A549 (cell line): ENCODE data around the gene MAPK12. TPM values are rescaled to one million over a fixed set of nuclear protein-coding genes. Genes with fewer than 3 reads are reported as not detected.

Experiments used
- ATAC-seq, 2 experiments: fragments of 200-7000 bp in 1 of 2; fragments of >200 bp in 1 of 2; cut with Nextera tagmentation in 1 of 2; cut with Tn5 transposase in 1 of 2; 3 replicates each; pipeline versions ENCODE4 v1.8.0 to v1.9.1; 2018 to 2020; ENCODE audit warnings: mild to moderate bottlenecking in 1 of 2, moderate library complexity in 1 of 2
- CTCF ChIA-PET: fragments of 300-600 bp; sonication (Branson Sonifier 250); formaldehyde crosslinking; extraction: SDS; loops from one replicate; lab custom pipeline; 2021; ENCODE audit warnings: antibody characterized with exemption, inconsistent platforms; lab: Yijun Ruan, JAX
- POLR2A ChIA-PET: fragments of 350-600 bp; formaldehyde crosslinking; extraction: SDS; loops from one replicate; lab custom pipeline; 2021; ENCODE audit warnings: antibody characterized with exemption, inconsistent platforms; lab: Yijun Ruan, JAX
- DNase-seq, 2 experiments: peaks; one replicate each; pipeline versions ENCODE4 v3.0.0 to v3.0.0-alpha.2; 2011 to 2016; ENCODE audit warnings: low read depth in 1 of 2, low spot score in 1 of 2
- FAIRE-seq: peaks from 2 replicates; lab custom pipeline; 2011; peaks lifted over from hg19 to GRCh38; lab: Jason Lieb, UNC
- H3K27ac ChIP-seq, 2 experiments: fragments of >200 bp; sonication (Bioruptor Twin); formaldehyde crosslinking; 3 replicates each; pipeline ENCODE4 v1.5.1; 2016 to 2017
- H3K4me1 ChIP-seq: fragments of >200 bp; sonication (Bioruptor Twin); formaldehyde crosslinking; 3 replicates; pipeline ENCODE4 v1.6.1; 2016
- H3K4me2 ChIP-seq: fragments of >200 bp; sonication (Bioruptor Twin); formaldehyde crosslinking; 3 replicates; pipeline ENCODE4 v1.6.1; 2016
- H3K4me3 ChIP-seq: fragments of >200 bp; sonication (Bioruptor Twin); formaldehyde crosslinking; 3 replicates; pipeline ENCODE4 v1.5.1; 2016
- H3K9me3 ChIP-seq: fragments of >200 bp; sonication (Bioruptor Twin); formaldehyde crosslinking; 3 replicates; pipeline ENCODE4 v1.6.1; 2016
- EP300 ChIP-seq, 2 experiments: fragments of >200 bp; sonication (Bioruptor Twin); formaldehyde crosslinking; IDR thresholded peaks; 2 replicates in 1 of 2; 3 replicates in 1 of 2; pipeline ENCODE4 v1.6.1; 2016 to 2017
- HES2 ChIP-seq: fragments of >200 bp; sonication (Bioruptor Twin); formaldehyde crosslinking; IDR thresholded peaks from 2 replicates; pipeline ENCODE4 v1.6.1; 2016
- HOXA7 ChIP-seq: fragments of 250-450 bp; sonication (Bioruptor Pico); IDR thresholded peaks from 2 replicates; pipeline ENCODE4 v1.5.0; 2020; ENCODE audit warnings: mild to moderate bottlenecking, moderate library complexity
- JUN ChIP-seq, 2 experiments: fragments of >200 bp; sonication (Bioruptor Twin); formaldehyde crosslinking; IDR thresholded peaks; 2 replicates in 1 of 2; 3 replicates in 1 of 2; pipeline ENCODE4 v1.6.1; 2016 to 2017
- JUNB ChIP-seq: fragments of >200 bp; sonication (Bioruptor Twin); formaldehyde crosslinking; IDR thresholded peaks from 2 replicates; pipeline ENCODE4 v1.6.1; 2016
- MAZ ChIP-seq: fragments of 150-350 bp; IDR thresholded peaks from 2 replicates; pipeline ENCODE4 v1.6.1; 2014; ENCODE audit warnings: antibody characterized with exemption, low read depth, low read length, borderline replicate concordance
- NR3C1 ChIP-seq: fragments of >200 bp; sonication (Bioruptor Twin); formaldehyde crosslinking; IDR thresholded peaks from 3 replicates; pipeline ENCODE4 v1.6.1; 2017
- RAD21 ChIP-seq, 2 experiments: fragments of >200 bp in 1 of 2; sonication (Bioruptor Twin) in 1 of 2; formaldehyde crosslinking in 1 of 2; IDR thresholded peaks in 1 of 2; conservative IDR thresholded peaks in 1 of 2; 2 replicates in 1 of 2; 3 replicates in 1 of 2; pipeline ENCODE4 v1.6.1; 2012 to 2018; ENCODE audit warnings: inconsistent platforms in 1 of 2
- RCOR1 ChIP-seq: fragments of 150-350 bp; IDR thresholded peaks from 2 replicates; pipeline ENCODE4 v1.6.1; 2014; ENCODE audit warnings: antibody characterized with exemption, low read length, low read depth
- REST ChIP-seq: fragments of 200-600 bp; sonication (generic); IDR thresholded peaks from 2 replicates; pipeline ENCODE4 v1.6.1; 2016; ENCODE audit warnings: antibody characterized with exemption, mild to moderate bottlenecking, moderate library complexity
- SMC3 ChIP-seq: fragments of >200 bp; sonication (Bioruptor Twin); formaldehyde crosslinking; IDR thresholded peaks from 3 replicates; pipeline ENCODE4 v1.6.1; 2018; ENCODE audit warnings: inconsistent platforms
- TFCP2L1 ChIP-seq: fragments of 250-450 bp; sonication (Bioruptor Pico); IDR thresholded peaks from 2 replicates; pipeline ENCODE4 v1.5.0; 2021; ENCODE audit warnings: mild to moderate bottlenecking
- TP53 ChIP-seq: fragments of 250-450 bp; sonication (Bioruptor Pico); IDR thresholded peaks from 2 replicates; pipeline ENCODE4 v1.5.0; 2021; ENCODE audit warnings: mild to moderate bottlenecking, moderate library complexity
- ZFP36 ChIP-seq: fragments of 450-650 bp; IDR thresholded peaks from 2 replicates; pipeline ENCODE4 v1.6.1; 2014; ENCODE audit warnings: borderline replicate concordance; ENCODE audit not compliant: partially characterized antibody
- ZNF302 ChIP-seq: fragments of 250-450 bp; sonication (Bioruptor Pico); IDR thresholded peaks from 2 replicates; pipeline ENCODE4 v1.9.0; 2021; ENCODE audit warnings: inconsistent platforms, mild to moderate bottlenecking, moderate library complexity
- ZSCAN20 ChIP-seq: fragments of 250-450 bp; sonication (Bioruptor Pico); IDR thresholded peaks from 2 replicates; pipeline ENCODE4 v1.8.0; 2022; ENCODE audit warnings: mild to moderate bottlenecking, moderate library complexity
- WGBS: methylation state at CpG from one replicate; pipeline ENCODE4 v1.1.6; 2017; ENCODE audit errors: missing lambda C conversion rate; 5-methylcytosine and 5-hydroxymethylcytosine counted together
- polyA plus RNA-seq, 4 experiments: library from polyadenylated mRNA; depleted of rRNA in 3 of 4; stranded (reverse); fragments of >200 nt; fragmentation: RNase III in 1 of 4; extraction: RNeasy Plus Mini Kit Qiagen cat#74134 plus additional on column Dnase treatment in 1 of 4; gene quantifications; 2 replicates in 3 of 4; 3 replicates in 1 of 4; pipeline ENCODE4 v1.2.3, GENCODE V29; 2011 to 2017
- TF ChIP-seq, protein P1 (sequence below): fragments of >200 bp; sonication (Bioruptor Twin); formaldehyde crosslinking; IDR thresholded peaks from 3 replicates; pipeline ENCODE4 v1.5.1; 2016
- TF ChIP-seq, protein P2 (sequence below): fragments of 150-350 bp; IDR thresholded peaks from 2 replicates; pipeline ENCODE4 v1.6.1; 2014; ENCODE audit warnings: low read depth, mild to moderate bottlenecking, low read length
- TF ChIP-seq, protein P3 (sequence below): IDR thresholded peaks from 2 replicates; pipeline ENCODE4 v1.6.1; 2012
- TF ChIP-seq, protein P4 (sequence below): IDR thresholded peaks from 2 replicates; pipeline ENCODE4 v1.6.1; 2012

Gene MAPK12
- polyA plus RNA-seq, 2 of the 4 experiments (the other 2 are of a cell fraction) = 12.5 to 25.8 TPM

DNA sequence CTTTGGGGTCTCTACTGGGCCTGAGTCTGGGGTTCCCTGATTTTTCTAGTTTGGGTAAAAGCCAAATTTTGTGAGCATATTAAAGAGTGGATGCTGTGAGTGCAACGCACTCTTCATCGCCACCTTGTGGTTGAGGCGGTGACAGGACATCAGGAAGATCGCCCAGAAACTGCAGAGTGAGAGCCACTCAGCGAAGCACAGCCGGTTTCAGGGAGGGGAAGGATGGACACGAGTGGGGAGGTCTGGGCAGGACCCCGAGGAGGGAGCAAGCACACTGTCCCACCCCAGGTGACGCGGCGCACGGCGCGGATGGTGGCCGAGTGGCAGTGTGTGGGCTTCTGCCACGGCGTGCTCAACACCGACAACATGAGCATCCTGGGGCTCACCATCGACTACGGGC lies 51.6 kb downstream of the MAPK12 start:
- Histone ChIP-seq H3K4me1 (no peaks in the 10 kb centered on the region), H3K4me3 (no peak overlapping the region), H3K27ac (no peak overlapping the region), H3K9me3 (no peaks in the 10 kb centered on the region), H3K4me2 (no peak overlapping the region)
- DNase-seq (peak; percentile 52 to 58), ATAC-seq (peak; percentile 77 to 78), FAIRE-seq (no peak)
- POLR2A ChIA-PET = no interaction called here
- CTCF ChIA-PET = interaction anchor here (1.0 to 3.2 kb wide), 3 partner anchors 11 to 61 kb away, joined by 3 to 18 read pairs (median 3); no protein-coding TSS in a partner anchor
- no peak for TF ChIP-seq NR3C1
- TF ChIP-seq RAD21 (conservative IDR thresholded peaks at IDR 0.05 in 1 of 2, IDR thresholded peaks at IDR 0.05 in 1 of 2) = peak; percentile 54 to 56
- TF ChIP-seq SMC3 = peak; percentile 63; the same call in 2 of the 3 replicates
- TF ChIP-seq, protein P1, sequence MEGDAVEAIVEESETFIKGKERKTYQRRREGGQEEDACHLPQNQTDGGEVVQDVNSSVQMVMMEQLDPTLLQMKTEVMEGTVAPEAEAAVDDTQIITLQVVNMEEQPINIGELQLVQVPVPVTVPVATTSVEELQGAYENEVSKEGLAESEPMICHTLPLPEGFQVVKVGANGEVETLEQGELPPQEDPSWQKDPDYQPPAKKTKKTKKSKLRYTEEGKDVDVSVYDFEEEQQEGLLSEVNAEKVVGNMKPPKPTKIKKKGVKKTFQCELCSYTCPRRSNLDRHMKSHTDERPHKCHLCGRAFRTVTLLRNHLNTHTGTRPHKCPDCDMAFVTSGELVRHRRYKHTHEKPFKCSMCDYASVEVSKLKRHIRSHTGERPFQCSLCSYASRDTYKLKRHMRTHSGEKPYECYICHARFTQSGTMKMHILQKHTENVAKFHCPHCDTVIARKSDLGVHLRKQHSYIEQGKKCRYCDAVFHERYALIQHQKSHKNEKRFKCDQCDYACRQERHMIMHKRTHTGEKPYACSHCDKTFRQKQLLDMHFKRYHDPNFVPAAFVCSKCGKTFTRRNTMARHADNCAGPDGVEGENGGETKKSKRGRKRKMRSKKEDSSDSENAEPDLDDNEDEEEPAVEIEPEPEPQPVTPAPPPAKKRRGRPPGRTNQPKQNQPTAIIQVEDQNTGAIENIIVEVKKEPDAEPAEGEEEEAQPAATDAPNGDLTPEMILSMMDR = peak; percentile 66
- no peak for TF ChIP-seq JUNB
- TF ChIP-seq, protein P2, sequence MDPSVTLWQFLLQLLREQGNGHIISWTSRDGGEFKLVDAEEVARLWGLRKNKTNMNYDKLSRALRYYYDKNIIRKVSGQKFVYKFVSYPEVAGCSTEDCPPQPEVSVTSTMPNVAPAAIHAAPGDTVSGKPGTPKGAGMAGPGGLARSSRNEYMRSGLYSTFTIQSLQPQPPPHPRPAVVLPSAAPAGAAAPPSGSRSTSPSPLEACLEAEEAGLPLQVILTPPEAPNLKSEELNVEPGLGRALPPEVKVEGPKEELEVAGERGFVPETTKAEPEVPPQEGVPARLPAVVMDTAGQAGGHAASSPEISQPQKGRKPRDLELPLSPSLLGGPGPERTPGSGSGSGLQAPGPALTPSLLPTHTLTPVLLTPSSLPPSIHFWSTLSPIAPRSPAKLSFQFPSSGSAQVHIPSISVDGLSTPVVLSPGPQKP = no peak
- no peak for TF ChIP-seq RCOR1
- TF ChIP-seq, all 56 proteins: peak for 3
- 58% methylated on average over 20 of the region's 20 CpGs for WGBS

DNA sequence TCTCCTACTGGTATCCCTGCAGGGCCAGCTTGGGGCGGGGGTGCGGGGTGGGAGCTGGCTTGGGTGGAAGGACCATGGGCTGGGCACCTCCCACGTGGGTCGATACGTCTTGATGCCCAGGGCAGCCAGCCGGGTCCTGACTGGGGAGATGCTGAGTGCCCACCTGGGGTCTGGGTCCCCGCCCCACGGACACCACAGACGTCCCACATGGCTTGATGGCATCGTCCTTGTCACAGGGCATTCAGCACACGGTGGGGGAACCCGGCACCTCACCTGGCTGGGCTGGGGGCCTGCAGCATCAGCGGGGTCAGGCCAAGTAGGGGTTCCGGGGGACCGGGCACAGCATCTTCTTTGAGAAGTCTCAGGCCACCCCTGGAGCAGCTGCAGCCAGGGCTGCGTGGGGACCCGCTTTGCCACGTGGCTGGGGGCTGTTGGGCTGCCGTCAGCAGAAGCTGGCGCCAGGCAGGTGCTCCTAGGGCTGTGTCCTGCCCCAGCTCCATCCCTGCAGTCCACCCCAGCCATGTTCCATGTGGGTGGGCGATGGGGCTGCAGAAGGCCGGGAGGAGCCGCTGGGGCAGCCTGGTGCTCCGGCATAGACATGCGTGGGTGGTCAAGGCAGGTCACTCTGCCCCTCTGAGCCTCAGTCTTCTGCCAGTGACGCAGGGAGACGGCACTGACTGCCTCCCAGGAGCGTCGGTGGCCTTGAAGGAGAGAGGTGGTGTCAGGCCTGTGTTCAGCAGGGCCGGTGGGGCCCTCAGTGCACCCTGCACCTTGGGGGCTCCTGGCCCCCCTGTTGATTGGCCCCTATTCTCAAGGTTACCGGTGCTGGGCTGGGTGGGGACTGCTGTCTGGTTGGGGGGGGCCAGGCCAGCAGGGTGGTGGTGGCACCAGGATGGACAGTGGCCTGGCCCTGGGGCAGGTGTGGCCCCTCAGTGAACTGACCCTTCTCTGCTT lies 52.3 kb downstream of the MAPK12 start:
- no peak for DNase-seq
- Histone ChIP-seq H3K4me1 (no peaks in the 10 kb centered on the region), H3K9me3 (no peaks in the 10 kb centered on the region), H3K4me2 (no peak overlapping the region)
- CTCF ChIA-PET = interaction anchor here (0.8 to 4.6 kb wide), 5 partner anchors 18 to 66 kb away, joined by 3 to 32 read pairs (median 4); no protein-coding TSS in a partner anchor
- TF ChIP-seq HOXA7 (CRISPR knock-in tag) (no peak), JUN (IDR thresholded peaks at IDR 0.05) (no peak), ZFP36 (no peak), MAZ (no peak), ZSCAN20 (CRISPR knock-in tag) (no peak), TP53 (CRISPR knock-in tag) (no peak), REST (no peak), JUNB (no peak), EP300 (IDR thresholded peaks at IDR 0.05) (no peak), TFCP2L1 (no peak), SMC3 (no peak), HES2 (no peak), ZNF302 (no peak)
- TF ChIP-seq, protein P3, sequence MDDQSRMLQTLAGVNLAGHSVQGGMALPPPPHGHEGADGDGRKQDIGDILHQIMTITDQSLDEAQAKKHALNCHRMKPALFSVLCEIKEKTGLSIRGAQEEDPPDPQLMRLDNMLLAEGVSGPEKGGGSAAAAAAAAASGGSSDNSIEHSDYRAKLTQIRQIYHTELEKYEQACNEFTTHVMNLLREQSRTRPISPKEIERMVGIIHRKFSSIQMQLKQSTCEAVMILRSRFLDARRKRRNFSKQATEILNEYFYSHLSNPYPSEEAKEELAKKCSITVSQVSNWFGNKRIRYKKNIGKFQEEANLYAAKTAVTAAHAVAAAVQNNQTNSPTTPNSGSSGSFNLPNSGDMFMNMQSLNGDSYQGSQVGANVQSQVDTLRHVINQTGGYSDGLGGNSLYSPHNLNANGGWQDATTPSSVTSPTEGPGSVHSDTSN = no peak
- TF ChIP-seq, protein P4, sequence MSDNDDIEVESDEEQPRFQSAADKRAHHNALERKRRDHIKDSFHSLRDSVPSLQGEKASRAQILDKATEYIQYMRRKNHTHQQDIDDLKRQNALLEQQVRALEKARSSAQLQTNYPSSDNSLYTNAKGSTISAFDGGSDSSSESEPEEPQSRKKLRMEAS = no peak
- TF ChIP-seq, all 56 proteins: peak for 0
- POLR2A ChIA-PET = interaction anchor here (0.7 kb wide), 1 partner anchor 60 kb away, joined by 5 read pairs; no protein-coding TSS in a partner anchor
- Histone ChIP-seq H3K4me3 (no peak overlapping the region), H3K27ac (no peak overlapping the region)
- ATAC-seq (peak; percentile 6 to 42; a peak in 5 of 6 replicates), FAIRE-seq (no peak)
- 64% methylated on average over 10 of the region's 31 CpGs for WGBS
